GM19467 (cell line): Measurements from ENCODE around the gene ZNF724.
A peak's percentile ranks its signal among the peaks of the same experiment; 100 is the strongest.
"Not testable (repeated sequence)": the region's sequence is repeated elsewhere in the genome, so short reads cannot be mapped to it uniquely, and the experiment has no call there.

ENCODE experiments used
- ATAC-seq: cut with Tn5 transposase; IDR thresholded peaks from one replicate; pipeline ENCODE4 v1.9.1; 2021; ENCODE audit warnings: mild to moderate bottlenecking, moderate library complexity; ENCODE audit not compliant: unreplicated experiment

ZNF724 gene

GRCh38 chr19:23249911-23250649 lies at the start of gene ZNF724:
ZNF724 (minus strand) TSS chr19:23250394; CDS start chr19:23250242, 152 bp downstream.
- peak; percentile 97 for ATAC-seq

DNA sequence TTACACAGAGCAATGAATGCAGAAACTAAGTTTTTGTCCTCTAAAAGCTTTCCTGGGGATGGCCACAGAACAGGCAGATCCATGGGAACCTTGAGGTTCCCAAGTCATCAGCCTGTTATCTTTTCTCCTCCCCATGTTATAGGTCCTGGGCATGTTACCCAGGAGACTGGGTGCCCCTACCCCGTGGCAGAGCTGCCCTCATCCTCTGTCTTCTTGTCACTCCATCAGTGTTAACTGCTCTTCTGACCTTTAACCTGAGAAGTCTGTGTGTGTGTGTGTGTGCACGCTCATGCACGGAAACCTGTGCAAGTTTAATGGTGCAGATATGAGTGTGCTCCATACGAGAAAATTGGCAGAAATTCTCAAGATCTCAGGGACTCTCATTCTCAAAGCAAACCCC lies 43.9 kb upstream of the ZNF724 start:
- no peak for ATAC-seq

GRCh38 chr19:23289966-23290365 lies 39.8 kb upstream of the ZNF724 start:
- ATAC-seq, result not testable (repeated sequence)

DNA sequence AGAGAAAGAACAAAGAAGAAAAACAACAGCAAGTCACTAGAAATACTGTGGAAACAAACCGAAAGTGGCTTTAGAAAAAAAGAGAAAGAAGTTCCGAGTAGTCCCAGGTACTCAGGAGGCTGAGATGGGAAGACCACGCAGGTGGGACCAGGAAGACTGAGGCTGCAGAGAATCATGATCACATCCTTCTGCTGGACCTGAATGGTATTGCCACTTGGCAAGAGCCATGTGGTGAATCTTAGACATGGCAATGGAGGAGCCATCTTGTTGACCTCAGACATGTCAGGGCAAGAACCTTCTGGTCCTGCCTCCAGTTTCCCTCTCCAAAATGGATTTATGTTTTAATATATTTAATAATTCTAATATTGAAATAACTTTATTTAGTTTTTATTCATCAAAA lies 37.4 kb upstream of the ZNF724 start:
- no peak for ATAC-seq

GRCh38 chr19:23286477-23286876 lies 36.3 kb upstream of the ZNF724 start:
- ATAC-seq, result no peak

GRCh38 chr19:23285948-23286347 lies 35.8 kb upstream of the ZNF724 start:
- ATAC-seq, result no peak

DNA sequence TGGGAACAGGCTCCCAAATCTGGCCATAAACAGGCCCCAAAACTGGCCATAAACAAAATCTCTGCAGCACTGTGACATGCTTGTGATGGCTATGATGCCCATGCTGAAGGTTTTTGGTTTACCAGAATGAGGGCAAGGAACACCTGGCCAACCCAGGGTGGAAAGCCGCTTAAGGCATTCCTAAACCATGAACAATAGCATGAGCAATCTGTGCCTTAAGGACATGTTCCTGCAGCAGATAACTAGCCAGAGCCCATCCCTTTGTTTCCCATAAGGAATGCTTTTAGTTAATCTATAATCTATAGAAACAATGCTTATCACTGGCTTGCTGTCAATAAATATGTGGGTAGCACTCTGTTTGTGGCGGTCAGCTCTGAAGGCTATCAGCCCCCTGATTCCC lies 35.1 kb upstream of the ZNF724 start:
- ATAC-seq, result not testable (repeated sequence)

- no peak for ATAC-seq
Measured at GRCh38 chr19:23283925-23284324, 33.7 kb upstream of the ZNF724 start.

- ATAC-seq, result no peak
Measured at GRCh38 chr19:23281663-23282276, 31.6 kb upstream of the ZNF724 start.

- ATAC-seq, result not testable (repeated sequence)
Measured at GRCh38 chr19:23278118-23278517, 27.9 kb upstream of the ZNF724 start.

DNA sequence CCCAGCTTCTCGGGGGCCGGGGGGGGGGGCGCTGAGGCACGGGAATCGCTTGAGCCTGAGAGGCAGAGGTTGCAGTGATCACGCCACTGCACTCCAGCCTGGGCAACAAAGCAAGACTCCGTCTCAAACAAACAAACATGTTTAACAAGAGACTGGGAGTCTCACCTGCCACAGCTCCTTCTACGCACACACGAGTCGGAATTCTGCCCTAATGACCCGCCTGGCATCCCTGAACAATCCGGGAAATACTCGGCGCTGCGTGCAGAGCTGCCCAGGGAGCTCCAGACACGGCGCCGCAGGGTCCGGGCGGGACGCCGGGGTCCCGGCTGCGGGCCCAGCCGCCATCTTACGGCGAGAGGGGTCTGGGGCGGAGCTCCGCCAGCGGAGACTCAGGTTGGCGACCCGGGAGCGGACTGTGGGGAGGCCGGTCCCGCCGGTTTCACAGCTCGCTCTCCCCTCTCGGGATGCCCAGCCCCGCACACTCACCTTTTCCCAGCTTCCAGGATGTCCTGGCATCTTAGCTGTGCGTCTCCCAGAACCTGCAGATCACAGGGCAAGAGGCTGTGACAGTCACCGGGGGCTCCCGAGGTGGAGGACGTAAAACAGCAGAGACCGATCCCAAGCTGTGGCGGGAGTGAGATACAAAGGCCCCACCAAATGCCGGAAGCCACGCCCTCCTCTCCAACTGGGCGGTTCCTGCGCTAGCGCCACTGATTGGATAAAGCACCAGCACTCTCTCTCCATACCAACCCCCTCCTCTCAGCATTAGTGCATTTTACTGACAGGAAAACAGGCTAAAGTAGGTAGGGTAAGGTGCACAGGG lies 23.6 kb upstream of the ZNF724 start:
- peak; percentile 99 for ATAC-seq

- ATAC-seq, result no peak
Measured at GRCh38 chr19:23273022-23273589, 22.9 kb upstream of the ZNF724 start.

GRCh38 chr19:23263870-23264590 lies 13.8 kb upstream of the ZNF724 start:
- no peak for ATAC-seq

DNA sequence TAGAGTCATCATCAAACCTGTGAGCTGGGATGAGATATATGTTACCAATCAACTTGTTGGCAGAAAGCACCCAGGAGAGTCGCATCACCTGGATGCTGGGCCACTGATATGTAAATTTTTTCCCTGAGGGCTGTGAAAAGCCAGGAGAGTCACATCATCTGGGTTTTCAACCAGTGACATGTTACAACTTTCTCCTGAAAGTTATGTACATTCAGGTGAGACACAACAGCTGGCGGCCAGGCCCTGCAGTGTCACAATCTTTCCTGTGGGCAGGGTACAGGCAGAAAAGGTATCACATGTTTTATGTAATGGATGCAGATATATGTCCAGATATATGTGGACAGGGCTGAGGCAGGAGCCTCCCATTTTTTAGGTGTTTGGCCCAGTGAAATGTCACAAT lies 13.2 kb upstream of the ZNF724 start:
- no peak for ATAC-seq

- no peak for ATAC-seq
Measured at GRCh38 chr19:23262920-23263319, 12.7 kb upstream of the ZNF724 start.

DNA sequence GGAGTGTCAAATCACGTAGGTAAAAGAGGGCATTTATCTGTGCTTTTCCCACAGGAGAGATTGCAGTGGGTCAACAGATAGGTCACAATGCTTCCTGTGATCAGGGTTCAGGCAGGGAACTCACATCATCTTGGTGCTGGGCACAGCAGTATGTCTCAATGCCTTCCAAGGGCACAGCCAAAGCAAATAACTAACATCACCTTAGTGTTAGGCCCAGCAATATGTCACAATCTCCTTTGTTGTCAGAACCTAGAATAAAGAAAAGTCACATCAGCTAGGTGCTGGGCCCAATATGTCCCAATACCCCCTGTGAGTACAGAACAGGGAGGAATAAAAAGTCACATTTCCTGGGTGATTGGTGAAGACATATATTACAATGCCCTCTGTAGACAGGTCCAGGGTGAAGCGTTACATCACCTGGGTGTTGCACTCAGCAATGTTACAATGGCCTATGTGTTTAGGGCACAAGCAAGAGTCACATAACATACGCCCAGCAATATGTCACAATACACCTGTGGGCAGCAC lies 11.4 kb upstream of the ZNF724 start:
- no peak for ATAC-seq

- ATAC-seq, result no peak
Measured at GRCh38 chr19:23260956-23261355, 10.8 kb upstream of the ZNF724 start.

DNA sequence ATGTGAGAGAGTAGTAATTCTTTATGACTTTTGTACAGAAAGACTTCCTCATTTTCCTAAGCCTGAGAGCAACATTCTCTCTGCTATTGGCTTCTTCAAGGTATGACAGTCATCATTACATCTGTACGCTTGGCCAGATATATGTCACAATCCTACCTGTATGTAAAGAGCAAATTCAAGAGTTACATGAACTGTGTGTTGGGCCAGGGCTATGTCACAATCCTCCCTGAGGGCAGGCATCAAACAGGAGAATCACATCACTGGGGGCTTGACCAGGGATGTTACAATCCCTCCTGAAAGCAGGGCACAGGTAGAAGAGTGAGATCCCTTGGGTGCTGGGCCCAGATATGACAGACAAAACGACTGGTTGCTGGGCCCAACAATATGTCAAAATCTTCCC lies 9.8 kb upstream of the ZNF724 start:
- ATAC-seq, result no peak

DNA sequence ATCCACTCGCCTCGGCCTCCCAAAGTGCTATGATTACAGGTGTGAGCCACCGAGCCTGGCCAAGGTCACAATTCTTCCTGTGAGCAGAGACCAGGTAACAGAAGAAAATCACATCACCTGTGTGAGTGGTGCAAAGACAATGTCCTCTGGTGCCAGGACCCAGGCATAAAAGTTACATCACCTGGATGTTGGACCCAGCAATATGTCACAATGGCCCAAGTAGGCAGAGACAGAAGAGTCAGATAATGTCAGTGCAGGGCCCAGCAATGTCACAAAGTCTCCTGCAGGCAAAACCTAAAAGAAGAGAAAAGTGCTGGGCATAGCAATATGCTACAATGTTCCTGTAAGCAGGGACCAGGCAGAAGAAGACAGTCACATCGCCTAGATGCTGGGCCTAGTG lies 5.5 kb upstream of the ZNF724 start:
- ATAC-seq, result no peak

DNA sequence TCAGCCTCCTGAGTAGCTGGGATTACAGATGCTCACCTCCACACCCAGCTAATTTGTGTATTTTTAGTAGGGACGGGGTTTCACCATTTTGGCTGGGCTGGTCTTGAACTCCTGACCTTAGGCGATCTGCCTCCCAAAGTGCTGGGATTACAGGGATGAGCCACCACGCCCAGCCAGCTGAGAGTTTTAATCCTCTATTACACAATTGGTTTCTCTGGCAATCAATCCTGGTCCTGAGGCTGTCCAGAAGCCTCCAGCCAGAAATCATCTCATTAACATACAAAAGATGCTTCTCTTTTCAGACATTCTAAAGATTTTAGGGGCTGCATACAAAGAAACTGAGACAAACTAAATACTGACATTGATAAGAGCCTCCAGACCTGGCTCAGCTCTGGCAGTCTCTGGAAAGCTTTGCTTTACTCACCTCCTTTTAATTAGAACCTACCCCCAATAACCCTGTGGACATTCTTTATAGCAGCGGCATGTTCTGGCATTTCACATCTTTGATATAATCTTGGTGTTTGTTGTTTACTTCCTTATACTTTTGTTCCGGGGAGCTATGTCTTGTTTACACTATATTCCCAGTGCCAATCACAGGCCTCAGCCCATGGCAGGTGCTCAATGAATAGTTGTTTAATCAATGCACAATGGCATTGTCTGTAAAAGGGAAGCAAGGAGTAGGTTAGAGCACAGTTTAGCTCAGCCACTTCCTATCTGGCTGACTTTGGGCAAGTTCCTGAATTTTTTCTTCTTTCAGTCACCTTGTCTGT lies 4.1 kb upstream of the ZNF724 start:
- ATAC-seq, result no peak
